Duodenal mucosa (tissue), 2 donors: ENCODE data around the gene DRAM2.

Experiments used
- H3K27ac ChIP-seq: one replicate; pipeline ENCODE4 v1.7.0; 2013; ENCODE audit warnings: low read depth, low read length
- H3K27me3 ChIP-seq, 2 donors: one replicate each; pipeline ENCODE4 v1.7.0; 2013; ENCODE audit warnings: low read length in 2 of 2, control low read depth in 1 of 2; ENCODE audit not compliant: insufficient read depth in 2 of 2, control insufficient read depth in 1 of 2
- H3K36me3 ChIP-seq, 2 donors: one replicate each; pipeline ENCODE4 v1.7.0; 2013; ENCODE audit warnings: low read length in 2 of 2, control low read depth in 1 of 2; ENCODE audit not compliant: insufficient read depth in 2 of 2, control insufficient read depth in 1 of 2
- H3K4me1 ChIP-seq, 2 donors: one replicate each; pipeline ENCODE4 v1.7.0; 2013; ENCODE audit warnings: low read length in 2 of 2, control low read depth in 1 of 2; ENCODE audit not compliant: insufficient read depth in 2 of 2, control insufficient read depth in 1 of 2
- H3K4me3 ChIP-seq, 2 donors: one replicate each; pipeline ENCODE4 v1.7.0; 2013; ENCODE audit warnings: low read length in 2 of 2, low read depth in 1 of 2
- H3K9ac ChIP-seq, 2 donors: one replicate each; pipeline ENCODE4 v1.7.0; 2013; ENCODE audit warnings: low read length in 2 of 2, low read depth in 1 of 2
- H3K9me3 ChIP-seq, 2 donors: one replicate each; pipeline ENCODE4 v1.7.0; 2013; ENCODE audit warnings: low read length in 2 of 2, control low read depth in 1 of 2; ENCODE audit not compliant: control insufficient read depth in 1 of 2

DRAM2 gene

DNA sequence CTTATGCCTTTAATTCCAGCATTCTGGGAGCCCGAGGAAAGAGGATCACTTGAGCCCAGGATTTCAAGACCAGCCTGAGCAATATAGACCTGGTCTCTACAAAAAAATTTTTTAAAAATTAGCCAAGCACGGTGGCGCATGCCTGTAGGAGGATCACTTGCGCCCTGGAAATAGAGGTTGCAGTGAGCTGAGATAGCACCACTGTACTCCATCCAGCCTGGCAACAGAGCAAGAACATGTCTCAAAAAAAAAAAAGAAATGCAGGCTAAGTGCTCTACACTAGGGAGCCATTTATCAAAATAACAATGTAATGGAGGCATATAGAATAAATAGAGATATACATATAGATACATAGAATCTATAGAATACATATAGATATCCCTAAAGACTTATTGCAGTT, 23.5 kb upstream of the DRAM2 start:
- H3K27ac ChIP-seq = no peak overlapping the region
- H3K9me3 ChIP-seq = no peaks in the 10 kb centered on the region
- peaks cover 6 to 11% of the 10 kb centered on the region in 2 donors for H3K4me1 ChIP-seq
- no peak overlapping the region for H3K9ac ChIP-seq
- peaks cover 7 to 12% of the 10 kb centered on the region in 2 donors for H3K36me3 ChIP-seq
- H3K27me3 ChIP-seq = no peaks in the 10 kb centered on the region
- no peak overlapping the region for H3K4me3 ChIP-seq

DNA sequence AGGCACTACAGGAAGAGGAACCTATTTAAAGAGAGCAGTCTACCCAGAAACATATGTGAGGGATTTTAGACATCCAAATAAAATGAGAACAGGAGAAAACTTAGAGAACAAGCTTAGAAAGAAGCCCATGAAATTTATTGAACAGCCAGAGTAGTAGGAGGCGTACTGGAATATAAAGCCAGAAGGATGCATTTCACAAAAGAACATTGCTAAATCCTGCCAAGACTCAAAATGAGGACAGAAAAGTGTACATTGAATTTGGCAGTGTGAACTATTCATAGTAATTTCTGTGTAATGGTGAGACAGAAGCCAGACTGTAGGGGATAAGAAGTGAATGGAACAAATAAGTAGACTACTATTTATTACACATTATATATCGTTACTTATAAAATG, 22.6 kb upstream of the DRAM2 start:
- H3K9ac ChIP-seq = no peak overlapping the region

DNA sequence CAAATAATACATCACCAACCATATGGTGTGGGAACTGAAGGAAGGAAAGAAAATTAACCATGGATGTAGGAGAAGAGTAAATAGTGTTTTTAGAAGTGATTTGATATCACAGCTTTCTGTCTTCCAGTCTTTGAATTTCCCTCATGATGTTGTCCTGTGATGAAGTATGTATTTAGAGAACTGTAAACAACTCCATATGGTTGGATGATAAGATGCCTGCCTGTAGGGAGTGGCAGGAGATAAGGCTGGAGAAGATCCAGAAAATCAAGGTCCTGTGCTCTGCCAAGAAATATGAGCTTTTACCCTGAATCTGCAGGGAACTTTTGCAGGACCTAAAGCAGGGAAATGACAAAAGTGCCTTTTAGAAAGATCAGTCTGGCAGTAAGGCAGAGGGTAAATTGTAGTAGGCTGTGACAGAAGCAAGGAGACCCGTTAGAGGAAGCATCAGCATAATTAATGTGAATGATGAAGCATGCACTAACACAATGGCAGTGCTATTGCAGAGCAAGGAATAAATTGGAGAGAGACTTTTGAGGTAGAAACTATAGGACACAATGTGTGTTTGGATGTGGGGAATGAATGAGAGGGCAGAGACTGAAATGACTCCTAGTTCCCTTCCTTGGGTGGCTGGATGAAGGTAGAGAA, 22.1 kb upstream of the DRAM2 start:
- no peaks in the 10 kb centered on the region for H3K9me3 ChIP-seq
- no peak overlapping the region for H3K27ac ChIP-seq
- no peak overlapping the region for H3K9ac ChIP-seq
- no peaks in the 10 kb centered on the region for H3K27me3 ChIP-seq
- H3K4me1 ChIP-seq = peaks cover 6 to 11% of the 10 kb centered on the region in 2 donors
- H3K4me3 ChIP-seq = no peak overlapping the region
- peaks cover 7% of the 10 kb centered on the region in 2 donors for H3K36me3 ChIP-seq

More for the DNA sequence above, 22.6 kb upstream of the DRAM2 start:
- H3K27ac ChIP-seq = no peak overlapping the region
- H3K4me1 ChIP-seq = peaks cover 6 to 11% of the 10 kb centered on the region in 2 donors
- H3K27me3 ChIP-seq = no peaks in the 10 kb centered on the region
- H3K4me3 ChIP-seq = no peak overlapping the region
- H3K9me3 ChIP-seq = no peaks in the 10 kb centered on the region
- H3K36me3 ChIP-seq = peaks cover 7 to 11% of the 10 kb centered on the region in 2 donors

DNA sequence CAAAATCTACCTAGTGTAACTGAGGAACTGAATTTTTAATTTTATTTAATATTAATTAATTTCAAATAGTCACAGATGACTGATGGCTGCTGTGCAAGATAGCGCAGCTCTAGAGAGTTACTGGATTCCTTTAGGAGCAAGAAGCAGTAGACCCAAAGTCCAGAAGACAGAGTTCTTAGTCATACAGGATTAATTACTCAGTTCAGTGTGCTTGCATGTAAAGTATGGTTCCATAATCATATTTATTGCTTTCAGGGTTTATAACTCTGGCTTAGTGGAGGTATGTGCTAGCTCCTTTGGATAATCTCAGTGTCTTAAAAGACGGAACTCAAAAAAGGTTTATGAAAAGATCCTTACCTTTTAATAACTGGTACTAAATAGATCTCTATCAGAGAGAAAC, 17.5 kb upstream of the DRAM2 start:
- no peaks in the 10 kb centered on the region for H3K9me3 ChIP-seq
- no peak overlapping the region for H3K27ac ChIP-seq
- H3K27me3 ChIP-seq = no peaks in the 10 kb centered on the region
- no peak overlapping the region for H3K9ac ChIP-seq
- H3K36me3 ChIP-seq = peaks cover 4 to 22% of the 10 kb centered on the region in 2 donors
- H3K4me3 ChIP-seq = no peak overlapping the region
- peaks cover 6 to 11% of the 10 kb centered on the region in 2 donors for H3K4me1 ChIP-seq

DNA sequence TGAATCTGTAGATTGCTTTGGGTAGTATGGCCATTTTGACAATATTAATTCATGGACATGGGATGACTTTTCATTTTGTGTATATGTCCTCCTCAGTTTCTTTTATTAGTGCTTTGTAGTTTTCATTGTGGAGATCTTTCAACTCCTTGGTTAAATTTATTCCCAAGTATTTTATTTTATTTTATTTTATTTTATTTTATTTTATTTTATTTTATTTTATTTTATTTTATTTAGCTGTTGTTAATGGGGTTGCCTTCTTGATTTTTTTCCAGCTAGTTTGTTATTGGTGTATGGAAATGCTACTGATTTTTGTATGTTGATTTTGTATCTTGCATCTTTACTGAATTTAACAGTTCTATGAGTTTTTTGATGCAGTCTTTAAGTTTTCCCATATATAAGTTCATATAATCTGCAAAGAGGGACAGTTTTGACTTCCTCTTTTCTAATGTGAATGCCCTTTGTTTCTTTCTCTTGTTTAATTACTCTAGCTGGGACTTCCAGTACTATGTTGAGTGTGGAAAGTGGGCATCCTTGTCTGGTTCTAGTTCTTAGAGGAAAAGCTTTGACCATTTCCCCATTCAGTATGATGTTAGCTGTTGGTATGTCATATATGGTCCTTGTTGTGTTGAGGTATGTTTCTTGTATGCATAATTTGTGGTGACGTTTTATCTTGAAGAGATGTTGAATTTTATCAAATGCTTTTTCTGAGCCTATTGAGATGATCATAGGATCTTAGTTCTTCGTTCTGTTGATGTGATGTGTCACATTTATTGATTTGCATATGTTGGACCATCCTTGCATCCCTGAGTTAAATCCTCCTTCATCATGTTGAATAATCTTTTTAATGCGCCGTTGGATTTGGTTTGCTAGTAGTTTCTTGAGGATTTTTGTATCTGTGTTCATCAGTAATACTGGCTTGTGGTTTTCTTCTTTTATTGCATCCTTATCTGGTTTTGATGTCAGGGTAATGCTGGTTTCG, 14.4 kb upstream of the DRAM2 start:
- Histone ChIP-seq H3K4me1 (no peaks in the 10 kb centered on the region), H3K4me3 (no peak overlapping the region), H3K9me3 (no peaks in the 10 kb centered on the region), H3K9ac (no peak overlapping the region), H3K27ac (no peak overlapping the region), H3K36me3 (peaks cover 0 to 27% of the 10 kb centered on the region in 2 donors), H3K27me3 (no peaks in the 10 kb centered on the region)

DNA sequence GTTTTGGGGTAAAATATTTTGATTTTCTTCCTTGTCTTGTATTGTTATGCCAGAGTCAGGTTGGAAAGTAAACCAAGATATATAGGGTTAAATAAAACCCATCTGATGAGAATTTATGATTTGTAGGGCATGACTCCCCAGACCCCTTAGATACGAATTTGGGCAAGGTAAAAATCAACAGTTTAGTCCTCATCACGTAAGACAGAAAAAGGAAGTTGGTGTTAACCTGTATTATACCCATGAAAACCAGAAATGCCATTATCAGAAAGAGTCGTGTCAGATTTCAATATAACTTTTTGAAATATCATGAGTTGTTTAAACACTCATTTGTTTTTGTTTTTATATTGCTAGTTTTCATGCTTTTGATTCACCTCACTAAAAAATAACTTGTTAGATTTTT, 11.9 kb upstream of the DRAM2 start:
- Histone ChIP-seq H3K4me1 (peaks cover 0 to 1% of the 10 kb centered on the region in 2 donors), H3K9ac (no peak overlapping the region), H3K27ac (no peak overlapping the region), H3K9me3 (no peaks in the 10 kb centered on the region), H3K27me3 (no peaks in the 10 kb centered on the region), H3K4me3 (no peak overlapping the region), H3K36me3 (peaks cover 5 to 41% of the 10 kb centered on the region in 2 donors)

DNA sequence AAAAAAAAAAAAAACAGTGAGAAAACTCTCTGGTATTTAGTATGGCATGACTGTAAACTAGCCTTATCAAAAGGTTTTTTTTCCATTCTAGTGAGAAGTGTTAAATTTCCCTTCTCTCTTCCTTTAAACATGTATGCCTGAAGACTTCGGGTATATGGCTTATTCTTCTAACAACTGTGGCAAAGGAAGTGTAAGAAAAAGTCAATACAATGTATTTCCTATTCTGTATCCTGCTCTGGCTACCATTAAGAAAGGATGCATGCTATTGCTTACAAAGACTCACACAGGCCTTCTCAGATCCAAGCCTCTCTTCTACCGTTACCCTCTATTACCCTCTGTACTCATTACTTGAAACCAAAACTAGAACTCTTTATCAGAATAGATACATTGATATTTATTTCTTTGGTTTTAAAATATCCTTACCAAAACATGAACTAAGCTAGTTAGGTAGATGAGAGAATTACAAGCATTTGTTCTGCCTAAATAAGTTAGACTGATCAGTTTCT, 8.5 kb upstream of the DRAM2 start:
- no peaks in the 10 kb centered on the region for H3K27me3 ChIP-seq
- peaks cover 5 to 31% of the 10 kb centered on the region in 2 donors for H3K36me3 ChIP-seq
- no peak overlapping the region for H3K4me3 ChIP-seq
- H3K9me3 ChIP-seq = no peaks in the 10 kb centered on the region
- H3K4me1 ChIP-seq = peaks cover 0 to 20% of the 10 kb centered on the region in 2 donors
- H3K27ac ChIP-seq = no peak overlapping the region
- H3K9ac ChIP-seq = no peak overlapping the region

DNA sequence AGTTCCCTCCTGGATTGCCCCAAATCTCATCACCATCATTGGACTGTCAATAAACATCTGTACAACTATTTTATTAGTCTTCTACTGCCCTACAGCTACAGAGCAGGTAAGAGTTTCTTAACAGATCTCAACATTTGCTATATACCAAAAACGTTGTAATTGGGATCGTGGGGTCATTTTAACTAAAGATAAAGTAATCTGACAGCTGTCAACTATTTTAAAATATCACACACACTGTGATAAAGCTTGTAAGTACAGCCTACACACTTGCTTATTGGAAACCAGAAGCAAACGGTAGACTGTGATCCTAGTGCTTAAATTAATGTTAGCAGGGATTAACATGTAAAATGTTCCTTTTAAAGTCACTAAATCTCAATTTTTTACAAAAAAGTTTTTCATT, 8.1 kb upstream of the DRAM2 start:
- Histone ChIP-seq H3K9me3 (no peaks in the 10 kb centered on the region), H3K27me3 (no peaks in the 10 kb centered on the region), H3K9ac (no peak overlapping the region), H3K4me3 (no peak overlapping the region), H3K4me1 (peaks cover 2 to 23% of the 10 kb centered on the region in 2 donors), H3K27ac (no peak overlapping the region), H3K36me3 (peaks cover 5 to 26% of the 10 kb centered on the region in 2 donors)

DNA sequence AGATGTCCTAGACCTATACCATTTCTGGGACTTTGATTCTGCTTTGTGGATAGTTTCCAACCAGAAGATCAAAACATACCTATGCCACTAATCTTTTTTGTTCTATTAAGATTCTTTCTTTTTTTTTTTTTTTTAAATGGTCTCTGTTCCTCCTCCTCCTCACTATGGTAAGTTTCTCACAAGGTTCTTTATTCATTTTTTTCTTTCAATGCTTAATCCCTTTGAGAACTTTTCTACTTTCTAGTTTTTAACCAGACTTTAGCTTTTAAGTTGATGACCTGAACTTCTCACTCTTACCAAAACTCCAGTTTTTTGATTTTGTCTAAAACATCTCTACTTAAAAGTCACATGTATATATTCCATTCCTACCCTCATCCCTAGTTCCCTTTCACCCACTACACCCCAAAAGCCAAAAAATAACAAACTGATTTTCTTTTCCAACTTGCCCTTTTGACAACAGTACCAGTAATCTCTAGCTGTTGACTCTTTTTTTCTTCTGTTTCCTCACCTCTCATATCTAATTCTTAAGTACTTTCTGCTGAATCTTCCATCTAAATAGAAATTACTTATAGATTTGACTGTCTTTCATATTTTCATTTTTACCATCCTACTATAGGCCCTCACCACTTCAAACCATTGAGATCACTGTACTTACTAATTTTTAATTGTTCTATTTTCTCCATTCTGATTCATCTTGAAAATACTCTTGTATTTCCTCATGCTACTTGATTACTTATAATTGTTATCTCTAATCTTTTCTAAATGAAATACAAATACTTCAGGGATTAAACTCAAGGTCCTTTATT, 6.3 kb upstream of the DRAM2 start:
- no peaks in the 10 kb centered on the region for H3K27me3 ChIP-seq
- H3K27ac ChIP-seq = no peak overlapping the region
- H3K36me3 ChIP-seq = peaks cover 5 to 17% of the 10 kb centered on the region in 2 donors
- no peak overlapping the region for H3K4me3 ChIP-seq
- H3K4me1 ChIP-seq = peaks cover 19 to 36% of the 10 kb centered on the region in 2 donors
- H3K9me3 ChIP-seq = no peaks in the 10 kb centered on the region
- no peak overlapping the region for H3K9ac ChIP-seq
